ENCODE data around the gene SELENOT.
"Not testable (repeated sequence)": the region's sequence is repeated elsewhere in the genome, so short reads cannot be mapped to it uniquely, and the experiment has no call there.

The SELENOT gene

GRCh38 chr3:150607267-150608065 lies 4.3 kb downstream of the SELENOT start:
- no peak for DNase-seq

- no peak for DNase-seq
These were observed 6.9 kb downstream of the SELENOT start for GRCh38 chr3:150609988-150610387.

GRCh38 chr3:150610785-150611184 lies 7.7 kb downstream of the SELENOT start:
- no peak for DNase-seq

DNA sequence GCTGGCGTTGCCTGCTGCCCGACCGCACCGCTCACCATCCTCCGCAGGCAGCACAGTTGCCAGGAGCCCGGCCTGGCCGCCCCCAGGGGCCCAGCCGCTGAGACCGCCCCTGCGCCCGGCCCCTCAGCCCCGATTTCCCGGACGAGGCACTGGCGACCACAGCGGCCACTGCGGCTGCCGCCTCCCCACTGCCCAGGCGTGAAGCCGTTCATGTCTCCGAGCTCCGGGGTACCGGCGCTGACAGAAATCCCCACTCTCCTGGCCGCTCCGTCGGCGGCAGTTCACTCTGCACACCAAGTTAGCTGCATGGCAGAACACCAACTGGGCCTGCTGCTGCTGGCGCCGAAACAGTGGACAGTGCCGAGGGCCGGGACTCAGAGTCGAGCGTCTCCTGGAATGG lies 8.5 kb downstream of the SELENOT start:
- DNase-seq: no peak

DNA sequence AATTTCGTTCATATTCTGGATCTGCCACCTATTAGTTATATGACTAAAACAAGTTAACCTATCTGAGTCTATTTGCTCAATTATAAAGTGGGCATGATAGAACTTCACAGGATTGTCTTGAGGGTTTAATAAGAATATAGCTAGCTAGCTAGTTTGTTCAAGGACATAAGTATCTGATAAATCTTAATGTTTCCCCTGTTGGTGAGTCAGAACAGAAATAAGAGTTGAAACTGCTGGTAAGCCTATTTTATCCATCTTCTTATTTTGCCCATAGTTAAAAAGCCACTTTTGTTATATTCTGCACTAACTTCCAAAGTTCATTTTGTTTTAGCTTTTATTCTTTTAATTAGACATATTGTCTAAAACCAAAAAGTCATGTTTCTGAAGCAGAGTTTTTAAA lies 9.4 kb downstream of the SELENOT start:
- DNase-seq: no peak

GRCh38 chr3:150613034-150613433 lies 9.9 kb downstream of the SELENOT start:
- DNase-seq: no peak

DNA sequence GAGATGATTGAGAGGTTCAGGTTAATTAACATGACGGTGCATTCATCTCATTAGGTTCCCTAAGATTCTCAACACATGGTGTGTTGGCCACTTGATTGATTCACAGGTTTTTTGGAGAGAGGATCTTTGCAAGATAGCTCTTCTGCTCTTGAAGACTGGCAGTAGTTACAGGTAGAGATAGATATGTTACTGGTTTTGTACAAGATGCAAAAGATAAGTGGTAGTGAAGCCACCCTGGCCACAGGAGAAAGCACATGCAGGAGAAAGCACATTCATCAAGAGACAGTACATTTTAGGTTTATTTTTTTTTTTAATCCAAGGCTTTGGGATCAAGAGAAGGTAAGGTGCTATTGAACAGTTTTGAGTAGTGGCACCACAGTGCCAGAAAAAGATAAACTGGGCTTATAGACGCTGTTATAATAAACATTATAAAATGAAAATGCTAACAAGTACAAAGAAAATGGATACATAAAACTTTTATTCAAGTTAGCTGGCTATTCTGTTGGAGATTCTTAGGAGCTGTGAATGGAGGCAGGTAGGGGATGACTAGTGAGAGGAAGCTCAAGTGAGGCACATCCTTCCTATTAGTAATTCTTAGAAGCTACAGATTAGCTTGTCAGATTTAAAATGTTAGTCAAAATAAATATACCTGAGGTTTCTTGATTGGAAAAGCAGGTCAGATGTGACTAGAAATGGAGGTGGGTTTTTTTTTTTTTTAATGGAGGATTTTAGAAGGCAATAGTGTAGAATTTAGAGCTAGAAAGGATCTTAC lies 10.8 kb downstream of the SELENOT start:
- no peak for DNase-seq

DNA sequence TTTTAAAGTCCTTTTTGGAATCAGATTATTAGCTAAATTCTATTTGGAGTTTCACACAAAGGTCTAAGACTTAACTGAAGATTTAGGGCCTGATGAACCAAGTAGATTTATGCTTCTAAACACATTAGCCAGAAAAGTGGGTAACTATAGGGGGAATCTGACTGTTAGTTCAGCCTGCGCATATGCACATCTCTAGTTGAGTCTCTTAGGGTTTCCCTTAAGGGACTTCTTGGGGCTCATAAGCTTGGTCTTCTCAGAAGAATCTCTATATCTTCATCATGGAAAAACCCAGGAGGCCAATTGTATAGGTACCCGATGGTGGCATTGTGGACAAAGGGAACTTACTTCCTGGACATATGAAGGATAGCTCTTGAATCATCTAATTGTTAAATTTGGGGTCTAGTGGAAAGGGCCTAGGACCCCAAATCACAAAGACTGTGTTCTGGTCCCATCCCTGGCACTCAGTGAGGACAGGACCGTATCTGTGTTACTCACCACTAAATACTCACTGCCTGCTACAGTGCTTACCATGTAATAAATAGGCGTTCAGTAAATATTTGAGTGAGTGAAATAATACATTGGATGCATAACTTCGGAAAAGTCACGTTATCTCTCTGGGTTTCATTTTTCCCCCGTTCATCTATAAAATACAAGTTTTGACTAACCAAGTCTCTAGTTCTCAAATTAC lies 17.0 kb downstream of the SELENOT start:
- DNase-seq: no peak

- DNase-seq: not testable (repeated sequence)
These were observed 19.8 kb downstream of the SELENOT start for GRCh38 chr3:150622955-150623354.

GRCh38 chr3:150623945-150624344 lies 20.8 kb downstream of the SELENOT start:
- peak; percentile 59 for DNase-seq

DNA sequence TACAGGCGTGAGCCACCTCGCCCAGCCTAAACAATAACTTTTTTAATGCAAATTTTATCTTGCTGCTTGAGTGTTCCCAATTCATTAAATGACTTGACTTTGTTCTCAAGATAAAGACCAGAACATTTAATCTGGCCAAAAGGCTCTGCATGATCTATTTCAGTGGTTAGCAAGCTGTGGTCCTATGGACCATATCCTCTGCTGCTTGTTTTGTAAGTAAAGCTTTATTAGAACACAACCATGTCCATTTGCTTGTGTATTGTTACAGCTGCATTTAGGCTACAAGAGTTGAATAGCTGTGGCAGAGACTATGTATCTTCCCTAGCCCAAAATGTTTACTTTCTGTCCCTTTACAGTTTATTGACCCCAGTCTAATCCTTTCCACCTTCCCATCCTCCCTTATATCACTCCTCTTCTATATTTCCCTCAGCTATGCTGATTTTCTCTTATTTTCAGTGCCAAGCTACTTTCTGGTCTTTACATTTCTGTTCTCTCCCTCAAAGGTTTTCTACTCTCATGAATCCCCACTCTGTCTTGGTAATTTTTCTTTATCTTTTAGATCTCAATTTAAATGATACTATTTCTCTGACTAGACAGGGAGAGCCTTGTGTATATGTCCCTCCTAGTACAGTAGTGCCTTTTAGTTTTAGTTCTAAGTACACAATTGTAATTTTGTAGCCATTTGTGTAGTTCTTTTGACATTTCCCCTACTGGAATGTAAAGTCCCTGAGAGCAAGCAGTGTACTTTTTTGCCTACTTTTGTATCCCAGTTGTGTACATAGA lies 23.2 kb downstream of the SELENOT start:
- no peak for DNase-seq

DNA sequence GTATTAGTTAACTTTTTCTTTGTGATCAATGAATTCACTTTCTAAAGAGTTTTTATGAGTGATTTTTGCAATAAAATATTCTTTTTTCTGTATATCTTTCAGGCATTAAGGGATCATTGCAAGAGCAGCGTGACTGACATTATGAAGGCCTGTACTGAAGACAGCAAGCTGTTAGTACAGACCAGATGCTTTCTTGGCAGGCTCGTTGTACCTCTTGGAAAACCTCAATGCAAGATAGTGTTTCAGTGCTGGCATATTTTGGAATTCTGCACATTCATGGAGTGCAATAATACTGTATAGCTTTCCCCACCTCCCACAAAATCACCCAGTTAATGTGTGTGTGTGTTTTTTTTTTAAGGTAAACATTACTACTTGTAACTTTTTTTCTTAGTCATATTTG lies 24.4 kb downstream of the SELENOT start:
- DNase-seq: peak; percentile 15

- no peak for DNase-seq
These were observed 28.5 kb downstream of the SELENOT start for GRCh38 chr3:150631515-150632221.

DNA sequence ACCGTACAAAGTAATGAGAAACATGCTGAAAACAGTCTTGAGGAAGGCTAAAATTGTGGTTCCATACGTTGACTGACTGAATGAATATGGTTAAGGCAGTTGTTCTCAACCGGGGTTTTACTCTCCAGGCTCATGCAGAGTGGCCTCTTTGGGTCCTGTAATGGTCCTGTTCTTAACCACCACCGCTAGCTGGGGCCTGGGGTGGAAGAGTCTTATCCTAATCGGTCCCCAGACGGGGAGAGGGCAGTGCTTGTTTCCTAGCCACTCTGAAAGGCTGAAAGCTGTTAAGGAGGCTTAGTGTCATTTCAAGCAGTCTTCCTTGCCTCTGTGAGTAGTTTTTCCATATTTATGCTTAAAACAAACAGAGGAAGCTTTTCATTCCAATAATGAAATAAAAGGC lies 32.0 kb downstream of the SELENOT start:
- no peak for DNase-seq

DNA sequence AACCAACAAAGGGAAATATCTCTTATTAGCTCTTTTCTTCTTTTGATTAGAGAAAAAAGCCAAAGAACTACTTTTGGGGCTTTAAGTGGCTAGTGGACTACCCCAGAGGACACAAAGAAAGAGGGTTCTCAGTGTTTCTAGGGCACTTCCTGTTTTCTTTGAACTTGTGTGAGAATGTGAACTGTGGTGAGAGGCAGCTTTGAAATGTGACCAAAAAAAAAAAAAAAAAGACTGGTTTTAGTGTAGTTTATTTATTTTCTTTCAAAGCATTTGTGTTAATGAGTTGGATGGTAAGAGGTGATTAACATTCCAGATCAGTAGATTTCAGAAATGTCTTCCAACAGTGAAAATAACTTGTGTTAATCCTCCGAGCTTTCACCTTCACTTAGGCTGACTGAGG lies 32.4 kb downstream of the SELENOT start:
- no peak for DNase-seq

DNA sequence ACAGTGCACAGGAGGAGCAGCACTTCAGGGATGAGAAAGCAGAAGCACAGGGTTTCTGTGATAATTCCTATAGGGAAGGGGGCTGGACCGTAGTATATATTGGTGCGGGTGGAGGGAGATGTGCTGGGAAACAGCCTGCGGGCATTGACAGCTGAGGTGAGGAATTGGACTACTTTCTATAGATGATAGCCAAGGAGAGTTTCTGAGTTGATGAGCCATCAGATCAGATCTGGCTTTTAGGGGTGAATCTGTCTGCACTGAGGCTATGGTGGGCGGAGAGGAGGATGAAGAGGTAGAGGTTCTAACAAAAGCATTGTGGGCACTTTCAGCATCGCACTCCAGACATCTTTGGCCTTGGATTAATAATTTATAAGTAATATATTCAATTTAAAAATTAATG lies 33.1 kb downstream of the SELENOT start:
- DNase-seq: no peak

- DNase-seq: no peak
These were observed 36.1 kb downstream of the SELENOT start for GRCh38 chr3:150639262-150639661.

DNA sequence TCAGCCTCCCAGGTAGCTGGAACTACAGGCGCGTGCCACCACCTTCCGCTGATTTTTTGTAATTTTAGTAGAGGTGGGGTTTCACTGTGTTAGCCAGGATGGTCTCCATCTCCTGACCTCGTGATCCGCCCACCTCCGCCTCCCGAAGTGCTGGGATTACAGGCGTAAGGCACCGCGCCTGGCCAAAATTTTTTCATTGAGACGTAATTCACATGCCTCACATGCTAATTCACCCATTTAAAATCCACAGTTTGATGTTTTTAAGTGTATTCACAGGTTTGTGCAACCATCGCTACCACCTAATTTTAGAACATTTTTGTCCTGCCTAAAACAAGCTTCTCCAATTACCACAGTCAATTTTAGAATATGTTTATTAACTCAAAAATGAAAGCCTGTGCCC lies 37.1 kb downstream of the SELENOT start:
- no peak for DNase-seq

GRCh38 chr3:150653110-150653561 lies 50.0 kb downstream of the SELENOT start:
- no peak for DNase-seq

DNA sequence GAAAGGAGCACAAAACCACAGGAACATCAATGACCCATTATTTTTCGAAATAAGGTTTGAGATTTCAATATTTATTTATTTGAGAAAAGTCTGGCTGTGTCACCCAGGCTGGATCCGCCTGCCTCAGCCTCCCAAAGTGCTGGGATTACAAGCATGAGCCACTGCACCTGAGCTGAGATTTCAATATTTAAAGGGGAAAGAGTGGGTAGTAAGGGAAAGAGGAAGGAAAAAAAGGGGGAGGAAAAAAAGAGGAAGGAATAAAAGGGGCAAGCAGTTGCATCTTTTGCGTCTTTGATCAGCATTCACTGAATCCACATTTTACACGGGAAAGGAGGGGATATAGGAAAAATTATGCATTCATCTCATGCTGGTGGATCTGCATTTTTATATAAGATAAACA lies 53.2 kb downstream of the SELENOT start:
- DNase-seq: no peak

GRCh38 chr3:150662410-150663200 lies 59.5 kb downstream of the SELENOT start:
- no peak for DNase-seq

All from fibroblast of skin of scalp (primary cell).